Amniotic stem cell (primary cell): ENCODE results near the gene CUTA.

Experiments
- DNase-seq: peaks from one replicate; lab custom pipeline; 2025; lab: John Stamatoyannopoulos, UW

CUTA gene

GRCh38 chr6:33423777-33424176, 5.9 kb upstream of the CUTA start:
- DNase-seq: no peak

- no peak for DNase-seq
These were observed 3.4 kb upstream of the CUTA start for GRCh38 chr6:33421344-33421643.

GRCh38 chr6:33420491-33421343, 2.8 kb upstream of the CUTA start:
- no peak for DNase-seq

GRCh38 chr6:33419580-33420490, 1.9 kb upstream of the CUTA start, which contains the start of gene SYNGAP1:
Gene SYNGAP1 (plus strand): TSS chr6:33420065. CDS start chr6:33420265, 200 bp downstream.
- peak; percentile 35 for DNase-seq

DNA sequence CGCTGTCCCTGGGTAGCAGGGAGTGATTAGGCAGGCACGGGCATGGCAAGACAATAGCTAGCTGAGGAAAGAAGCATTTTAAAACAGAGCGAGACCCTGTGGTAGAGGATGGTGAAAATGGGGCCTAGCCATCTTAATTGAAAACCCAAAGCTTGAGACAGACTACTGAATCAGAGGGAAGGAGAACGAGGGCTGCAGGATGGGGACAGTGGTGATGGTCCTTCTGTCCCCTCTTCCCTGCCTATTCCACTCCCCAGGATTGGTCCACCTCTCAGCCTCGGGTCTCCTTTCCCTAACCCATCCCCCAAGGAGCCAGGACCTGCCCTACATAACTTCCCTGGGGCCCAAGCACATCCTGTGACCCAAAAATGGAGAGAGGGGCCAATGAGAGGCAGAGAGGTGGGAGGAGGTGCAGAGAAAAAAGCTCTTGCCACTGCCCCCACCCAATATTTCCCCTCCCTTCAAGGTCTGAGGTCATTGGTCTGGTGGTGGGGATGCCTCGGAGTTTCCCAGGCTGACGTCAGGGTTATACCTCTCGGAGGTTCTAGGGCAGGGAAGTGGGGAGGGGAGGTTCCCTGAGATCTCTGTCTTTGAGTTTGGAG, 884 bp upstream of the CUTA start:
- no peak for DNase-seq

DNA sequence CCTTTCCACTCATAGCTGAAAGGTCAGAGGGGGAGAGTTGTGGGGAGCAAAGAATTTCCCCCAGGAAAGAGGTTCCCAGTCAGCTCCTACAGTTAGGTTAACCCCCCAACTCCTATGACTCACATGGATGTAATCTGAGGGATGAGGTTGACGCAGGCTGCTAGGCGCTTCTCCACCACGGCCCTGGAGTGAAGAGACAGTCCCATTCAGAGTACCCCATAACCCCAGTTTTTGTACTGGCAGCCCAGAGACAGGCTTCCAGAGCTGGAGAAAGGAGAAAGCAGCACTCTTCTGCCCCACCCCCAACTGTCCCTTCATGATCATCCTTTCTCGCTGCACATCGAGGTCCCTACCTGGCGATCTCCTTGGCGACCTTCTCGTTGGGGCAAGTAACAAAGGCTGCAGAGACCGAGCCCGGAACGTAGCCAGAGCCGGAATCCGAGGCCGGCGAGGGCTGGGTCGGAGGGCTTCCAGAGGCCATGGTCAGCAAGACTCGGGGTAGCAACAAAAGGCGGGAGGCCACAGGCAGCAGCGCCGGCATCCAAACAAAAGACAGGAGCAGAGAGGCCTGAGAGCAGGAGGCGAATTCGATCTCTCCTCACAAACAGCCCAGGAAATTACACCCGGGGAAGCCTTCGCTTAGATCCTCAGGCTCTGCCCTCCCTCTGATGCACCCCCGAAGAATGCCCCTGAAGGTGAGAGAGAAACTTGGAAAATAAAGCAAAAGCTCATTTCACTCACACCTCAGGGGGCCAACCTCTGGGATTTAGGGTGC, 592 bp downstream of the CUTA start:
- DNase-seq: peak; percentile 67

DNA sequence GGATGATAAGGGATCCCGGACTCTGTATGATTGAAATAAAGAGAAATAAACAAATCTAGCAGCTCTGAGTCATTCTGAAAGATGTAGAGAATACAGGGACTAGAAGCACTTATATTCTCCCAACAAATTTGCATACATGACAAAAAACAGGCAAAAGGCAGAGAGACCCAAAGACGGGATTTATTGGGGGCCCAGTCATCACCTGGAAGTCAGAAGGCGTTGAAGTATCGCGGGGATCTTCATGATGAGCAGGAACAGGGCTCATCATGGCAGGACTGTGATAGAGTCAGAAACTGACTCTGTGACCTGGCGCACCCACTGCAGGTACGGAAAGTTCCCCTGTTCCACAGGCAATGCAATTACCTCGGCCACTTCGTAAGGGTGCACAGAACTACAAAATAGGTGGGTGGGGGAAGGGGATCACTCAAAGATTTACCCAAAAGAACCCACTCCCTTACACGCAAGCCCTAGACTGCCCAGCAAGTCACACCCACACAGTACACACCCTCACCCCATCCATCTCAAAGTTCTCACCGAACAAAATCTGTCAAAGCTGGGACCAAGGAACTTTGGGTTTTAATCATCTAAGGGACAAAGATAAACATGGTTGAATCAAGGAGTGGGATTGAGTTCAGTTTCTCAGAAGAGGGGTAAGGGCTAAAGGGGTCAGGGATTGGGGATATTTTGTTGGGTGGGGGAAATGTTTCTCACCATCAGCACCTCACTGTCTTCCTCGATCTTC, 1.4 kb downstream of the CUTA start:
- no peak for DNase-seq

DNA sequence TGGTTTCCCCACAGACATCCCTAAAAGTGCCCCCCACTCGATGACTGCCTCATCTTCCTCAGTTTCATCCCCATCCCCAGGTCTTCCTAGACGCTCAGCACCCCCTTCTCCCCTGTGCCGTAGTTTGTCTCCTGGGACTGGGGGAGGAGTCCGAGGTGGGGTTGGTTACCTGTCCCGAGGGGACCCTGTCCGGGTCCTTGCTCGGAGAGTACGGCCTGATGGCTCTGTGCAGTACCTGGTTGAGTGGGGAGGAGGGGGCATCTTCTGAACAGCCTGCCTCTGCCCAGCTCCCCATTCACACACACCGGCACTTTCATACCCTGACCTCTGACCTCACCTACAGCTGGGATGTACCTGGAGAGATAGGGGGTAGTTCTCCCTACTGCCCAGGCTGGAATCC, 2.1 kb downstream of the CUTA start:
- DNase-seq: no peak

- no peak for DNase-seq
These were observed 3.2 kb downstream of the CUTA start for GRCh38 chr6:33414592-33415271.

DNA sequence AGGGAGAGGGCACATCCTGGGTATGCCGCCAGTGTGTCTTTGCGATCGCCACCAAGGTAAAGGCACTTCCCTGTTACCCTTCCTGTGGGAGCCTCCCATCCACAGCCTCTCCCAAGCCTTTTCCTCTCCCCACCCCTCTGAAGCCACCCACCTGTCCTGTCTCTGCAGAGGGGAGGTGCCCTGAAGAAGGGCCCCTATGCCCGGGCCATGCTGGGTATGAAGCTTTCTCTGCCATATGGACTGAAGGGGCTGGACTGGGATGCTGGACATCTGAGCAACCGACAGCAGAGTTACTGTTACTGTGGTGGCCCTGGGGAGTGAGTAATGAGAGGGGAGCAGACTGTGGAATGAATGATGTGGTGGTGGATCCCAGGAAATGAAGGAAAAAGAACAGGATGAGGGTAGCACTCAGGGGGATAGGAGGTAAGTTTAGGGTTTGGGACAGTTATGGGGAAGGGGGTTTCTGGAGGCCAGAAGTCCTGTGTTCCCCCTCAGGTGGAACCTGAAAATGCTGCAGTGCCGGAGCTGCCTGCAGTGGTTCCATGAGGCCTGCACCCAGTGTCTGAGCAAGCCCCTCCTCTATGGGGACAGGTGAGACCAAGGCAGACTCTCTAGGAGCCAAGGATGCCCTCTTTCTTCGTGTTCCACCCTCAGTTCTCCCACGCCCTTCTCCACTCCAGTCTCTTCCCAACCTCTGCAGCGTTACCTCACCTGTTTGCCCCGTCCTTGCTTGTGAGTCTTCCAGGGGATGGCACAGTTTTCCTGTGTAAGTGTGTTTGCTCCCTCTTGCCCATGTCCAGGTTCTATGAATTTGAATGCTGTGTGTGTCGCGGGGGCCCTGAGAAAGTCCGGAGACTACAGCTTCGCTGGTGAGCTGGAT, 4.4 kb downstream of the CUTA start:
- DNase-seq: no peak

DNA sequence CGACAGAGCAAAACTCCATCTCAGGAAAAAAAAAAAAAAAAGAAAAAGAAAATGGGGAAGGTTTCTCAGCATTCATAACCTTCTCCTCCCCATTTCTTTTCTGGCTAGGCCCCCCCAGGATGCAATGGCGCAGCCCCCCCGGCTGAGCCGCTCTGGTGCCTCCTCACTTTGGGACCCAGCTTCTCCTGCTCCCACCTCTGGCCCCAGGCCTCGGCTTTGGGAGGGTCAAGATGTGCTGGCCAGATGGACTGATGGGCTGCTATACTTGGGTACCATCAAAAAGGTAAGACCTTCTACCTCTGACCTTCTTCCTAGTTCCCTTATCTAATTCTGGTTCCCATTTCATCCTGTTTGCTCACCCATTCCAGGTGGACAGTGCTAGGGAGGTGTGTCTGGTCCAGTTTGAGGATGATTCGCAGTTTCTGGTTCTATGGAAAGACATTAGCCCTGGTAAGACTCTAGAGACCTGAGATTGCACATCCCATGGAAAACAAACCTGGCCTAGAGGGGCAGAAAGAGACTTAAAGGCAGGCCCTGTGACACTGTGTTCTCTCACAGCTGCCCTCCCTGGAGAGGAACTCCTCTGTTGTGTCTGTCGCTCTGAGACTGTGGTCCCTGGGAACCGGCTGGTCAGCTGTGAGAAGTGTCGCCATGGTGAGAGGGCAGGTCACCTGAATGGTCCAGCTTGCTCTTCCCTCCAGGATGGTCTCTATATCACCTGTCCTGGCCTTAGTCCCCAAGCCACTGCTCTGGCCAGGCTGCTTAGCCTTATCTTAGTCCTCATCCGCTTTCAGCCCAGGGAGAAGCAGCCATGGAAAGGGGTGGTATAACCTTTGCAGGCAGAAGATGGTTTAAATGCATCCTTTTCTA, 5.5 kb downstream of the CUTA start:
- no peak for DNase-seq

GRCh38 chr6:33411632-33412005, 6.3 kb downstream of the CUTA start:
- DNase-seq: no peak

GRCh38 chr6:33410711-33411631, 6.9 kb downstream of the CUTA start, which contains the start of gene PHF1:
Gene PHF1 (plus strand): TSS chr6:33411014. CDS start chr6:33412264, 1,250 bp downstream.
- peak; percentile 86 for DNase-seq

- peak; percentile 99 for DNase-seq
These were observed 7.7 kb downstream of the CUTA start for GRCh38 chr6:33410050-33410710.

GRCh38 chr6:33407132-33407718, 10.7 kb downstream of the CUTA start:
- DNase-seq: no peak

GRCh38 chr6:33406126-33406525, 11.8 kb downstream of the CUTA start:
- DNase-seq: no peak
